Measurements from ENCODE around the gene ARHGAP12. TPM values are rescaled to one million over a fixed set of nuclear protein-coding genes. Genes with fewer than 3 reads are reported as not detected.
A peak's percentile ranks its signal among the peaks of the same experiment; 100 is the strongest.

The ARHGAP12 gene
- total and polyA plus RNA-seq, 8 donors = 25.5 to 40.4 (median 37.3) TPM

DNA sequence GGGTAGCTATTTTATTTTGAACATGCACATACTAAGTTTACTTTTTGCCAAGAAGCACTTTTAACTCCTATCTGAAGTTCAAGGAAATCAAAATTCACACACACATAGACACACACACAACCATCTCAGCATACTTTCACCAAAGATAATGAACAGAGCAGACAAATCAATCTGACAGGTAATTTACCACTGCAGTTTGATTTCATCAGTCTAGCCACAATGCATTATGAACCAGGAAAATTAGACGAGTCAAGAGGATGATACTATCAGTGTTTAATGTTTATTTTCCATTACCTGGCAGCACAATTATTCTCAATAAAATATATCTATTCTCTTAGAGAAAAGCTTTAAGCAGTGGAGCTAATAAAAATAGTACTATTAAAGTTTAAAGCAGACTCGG is 147.9 kb downstream of the ARHGAP12 start:
- H3K9me3 ChIP-seq = peaks cover 0 to 5% of the 10 kb centered on the region in 2 donors
- TF ChIP-seq, protein P1, sequence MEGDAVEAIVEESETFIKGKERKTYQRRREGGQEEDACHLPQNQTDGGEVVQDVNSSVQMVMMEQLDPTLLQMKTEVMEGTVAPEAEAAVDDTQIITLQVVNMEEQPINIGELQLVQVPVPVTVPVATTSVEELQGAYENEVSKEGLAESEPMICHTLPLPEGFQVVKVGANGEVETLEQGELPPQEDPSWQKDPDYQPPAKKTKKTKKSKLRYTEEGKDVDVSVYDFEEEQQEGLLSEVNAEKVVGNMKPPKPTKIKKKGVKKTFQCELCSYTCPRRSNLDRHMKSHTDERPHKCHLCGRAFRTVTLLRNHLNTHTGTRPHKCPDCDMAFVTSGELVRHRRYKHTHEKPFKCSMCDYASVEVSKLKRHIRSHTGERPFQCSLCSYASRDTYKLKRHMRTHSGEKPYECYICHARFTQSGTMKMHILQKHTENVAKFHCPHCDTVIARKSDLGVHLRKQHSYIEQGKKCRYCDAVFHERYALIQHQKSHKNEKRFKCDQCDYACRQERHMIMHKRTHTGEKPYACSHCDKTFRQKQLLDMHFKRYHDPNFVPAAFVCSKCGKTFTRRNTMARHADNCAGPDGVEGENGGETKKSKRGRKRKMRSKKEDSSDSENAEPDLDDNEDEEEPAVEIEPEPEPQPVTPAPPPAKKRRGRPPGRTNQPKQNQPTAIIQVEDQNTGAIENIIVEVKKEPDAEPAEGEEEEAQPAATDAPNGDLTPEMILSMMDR (IDR thresholded peaks at IDR 0.05) = no peak
- H3K36me3 ChIP-seq = no peaks in the 10 kb centered on the region
- DNase-seq (no peak), ATAC-seq (no peak)
- no peak overlapping the region for H3K4me3 ChIP-seq
- no peaks in the 10 kb centered on the region for H3K27me3 ChIP-seq
- no peak overlapping the region for H3K27ac ChIP-seq
- intact Hi-C loops (cut with DNase I) = no loop called here
- no peaks in the 10 kb centered on the region for H3K4me1 ChIP-seq

DNA sequence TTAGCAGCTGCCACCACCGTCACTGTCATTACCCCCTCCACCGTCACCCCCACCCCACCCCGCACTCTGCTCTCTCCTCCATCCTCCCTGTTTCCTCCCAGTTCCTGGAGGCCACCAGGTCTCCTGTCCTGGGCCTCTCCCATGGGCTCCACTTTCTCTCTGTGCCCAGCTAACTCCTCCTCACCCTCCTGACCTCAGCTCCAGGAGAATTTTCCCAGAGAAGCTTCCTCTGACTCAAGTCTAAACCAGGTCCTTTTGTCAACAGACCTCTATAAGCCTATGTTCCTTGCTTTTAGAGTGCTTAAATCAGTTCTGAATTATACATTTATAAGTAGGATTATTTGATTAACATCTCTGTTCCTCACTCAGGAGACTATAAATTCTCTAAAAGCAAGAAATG is 150.0 kb downstream of the ARHGAP12 start:
- no peak overlapping the region for H3K27ac ChIP-seq
- H3K4me3 ChIP-seq = no peak overlapping the region
- H3K27me3 ChIP-seq = no peaks in the 10 kb centered on the region
- no peaks in the 10 kb centered on the region for H3K4me1 ChIP-seq
- ATAC-seq = no peak
- peaks cover 0 to 5% of the 10 kb centered on the region in 2 donors for H3K9me3 ChIP-seq
- intact Hi-C loops (cut with DNase I) = no loop called here
- TF ChIP-seq, protein P1 (IDR thresholded peaks at IDR 0.05) = no peak
- no peaks in the 10 kb centered on the region for H3K36me3 ChIP-seq
- DNase-seq = no peak

DNA sequence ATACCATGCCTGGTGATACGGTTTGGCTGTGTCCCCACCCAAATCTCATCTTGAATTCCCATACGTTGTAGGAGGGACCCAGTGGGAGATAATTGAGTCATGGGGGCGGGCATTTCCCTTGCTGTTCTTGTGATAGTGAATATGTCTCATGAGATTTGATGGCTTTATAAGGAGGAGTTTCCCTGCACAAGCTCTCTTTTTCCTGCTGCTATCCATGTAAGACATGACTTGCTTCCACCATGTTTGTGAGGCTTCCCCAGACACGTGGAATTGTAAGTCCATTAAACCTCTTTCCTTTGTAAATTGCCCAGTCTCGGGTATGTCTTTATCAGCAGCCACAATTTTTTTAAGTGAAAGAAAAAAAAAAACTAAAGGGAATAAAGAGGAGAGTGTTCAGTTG is 152.5 kb downstream of the ARHGAP12 start:
- Histone ChIP-seq H3K36me3 (no peaks in the 10 kb centered on the region), H3K27me3 (no peaks in the 10 kb centered on the region), H3K9me3 (peaks cover 0 to 5% of the 10 kb centered on the region in 2 donors), H3K4me1 (no peaks in the 10 kb centered on the region), H3K27ac (no peak overlapping the region), H3K4me3 (no peak overlapping the region)
- TF ChIP-seq, protein P1 (IDR thresholded peaks at IDR 0.05) = no peak
- DNase-seq (no peak), ATAC-seq (no peak)
- intact Hi-C loops (cut with DNase I) = no loop called here

DNA sequence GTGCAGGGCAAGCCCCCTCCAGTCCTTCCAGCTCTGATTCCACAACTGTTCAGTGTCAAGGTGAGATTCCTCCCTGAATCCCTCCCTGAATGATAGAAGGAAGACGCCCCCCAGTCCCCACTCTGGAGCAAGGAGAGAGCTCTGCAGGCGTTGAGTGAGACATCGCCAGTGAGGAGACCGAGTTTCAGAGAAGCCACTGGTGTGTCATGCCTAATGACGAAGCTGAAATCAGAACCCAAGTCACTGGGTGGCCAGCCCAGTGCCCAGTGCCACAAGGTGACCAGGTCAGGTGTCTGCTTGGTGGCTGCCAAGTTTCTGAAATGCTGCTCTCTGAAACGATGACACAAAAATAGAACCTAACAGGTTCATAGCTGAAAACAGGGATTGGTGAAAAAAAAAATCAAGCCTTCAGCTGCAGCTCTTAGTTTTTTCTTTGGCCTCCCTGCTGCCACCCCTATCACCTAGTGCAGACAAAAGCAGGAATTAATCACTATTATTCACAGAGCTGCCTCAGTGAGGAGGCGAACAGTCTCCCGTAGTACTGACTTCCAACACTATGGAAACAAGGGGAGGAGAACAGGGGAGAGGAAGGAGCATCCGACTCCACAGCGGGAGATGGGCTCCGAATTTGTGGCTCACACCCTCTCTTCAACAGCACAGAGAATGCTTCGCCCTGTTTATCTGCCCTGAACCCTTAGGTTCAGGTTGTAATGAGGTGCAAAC is 153.5 kb downstream of the ARHGAP12 start:
- Histone ChIP-seq H3K27ac (no peak overlapping the region), H3K27me3 (no peaks in the 10 kb centered on the region)

DNA sequence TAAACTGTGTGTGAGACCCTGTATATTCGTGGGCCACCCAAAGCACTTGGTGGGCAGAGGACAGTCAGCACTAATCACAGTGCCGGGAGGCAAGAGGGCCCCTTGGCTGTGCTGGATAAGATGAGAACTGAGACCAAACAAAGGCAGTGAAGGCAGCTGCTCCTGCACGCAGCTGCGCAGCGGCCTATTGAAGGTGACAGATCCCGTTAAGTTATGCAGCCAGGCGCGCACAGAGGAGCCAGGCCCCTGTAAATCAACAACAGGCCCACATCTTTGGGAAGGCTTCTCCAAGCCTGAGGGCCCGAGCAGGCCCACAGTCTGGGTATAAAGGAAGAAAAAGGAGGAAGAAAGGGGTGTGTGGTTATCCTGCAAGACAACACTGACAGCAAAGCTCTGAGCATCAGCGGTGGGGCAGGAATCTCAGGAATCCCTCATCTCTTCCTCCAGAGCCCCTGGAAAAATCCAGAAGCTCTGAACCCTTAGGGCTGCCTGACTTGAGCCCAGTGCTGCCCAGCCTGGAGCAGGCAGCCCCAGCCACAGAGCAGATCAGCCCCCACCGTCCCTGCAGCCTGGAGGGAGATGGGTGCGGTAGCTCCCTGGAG is 154.2 kb downstream of the ARHGAP12 start:
- Histone ChIP-seq H3K36me3 (no peaks in the 10 kb centered on the region), H3K27me3 (no peaks in the 10 kb centered on the region), H3K4me1 (no peaks in the 10 kb centered on the region), H3K27ac (no peak overlapping the region), H3K9me3 (peaks cover 0 to 5% of the 10 kb centered on the region in 2 donors), H3K4me3 (no peak overlapping the region)
- peak in 1 of 4 donors; percentile 53 for DNase-seq
- intact Hi-C loops (cut with DNase I) = no loop called here
- TF ChIP-seq, protein P1 (IDR thresholded peaks at IDR 0.05) = no peak
- ATAC-seq = no peak

More for the DNA sequence above, 153.5 kb downstream of the ARHGAP12 start:
- H3K4me1 ChIP-seq = no peaks in the 10 kb centered on the region
- TF ChIP-seq, protein P1 (IDR thresholded peaks at IDR 0.05) = no peak
- peaks cover 0 to 5% of the 10 kb centered on the region in 2 donors for H3K9me3 ChIP-seq
- ATAC-seq (no peak), DNase-seq (no peak)
- intact Hi-C loops (cut with DNase I) = no loop called here
- H3K4me3 ChIP-seq = no peak overlapping the region
- no peaks in the 10 kb centered on the region for H3K36me3 ChIP-seq

Data from left lung (tissue), 10 donors.